Right atrium auricular region (tissue), 2 donors: ENCODE data around the gene ZNF771. TPM values are rescaled to one million over a fixed set of nuclear protein-coding genes. Genes with fewer than 3 reads are reported as not detected.

ENCODE experiments used
- DNase-seq: peaks from one replicate; pipeline ENCODE4 v3.0.0-alpha.2; 2019; ENCODE audit warnings: low spot score
- H3K27ac ChIP-seq, 2 donors: fragments of 200-600 bp; sonication (generic); 1 replicate in 1 of 2; 2 replicates in 1 of 2; pipeline ENCODE4 v1.5.1; 2016 to 2019
- H3K27me3 ChIP-seq, 2 donors: fragments of 200-600 bp; sonication (generic); one replicate each; pipeline versions ENCODE4 v1.5.1 to v1.6.0; 2017 to 2019
- H3K36me3 ChIP-seq: fragments of 200-600 bp; sonication (generic); one replicate; pipeline ENCODE4 v1.5.1; 2016
- H3K4me1 ChIP-seq, 2 donors: fragments of 200-600 bp; sonication (generic); one replicate each; pipeline versions ENCODE4 v1.5.1 to v1.6.0; 2017 to 2019
- H3K4me3 ChIP-seq, 2 donors: fragments of 200-600 bp; sonication (generic); 1 replicate in 1 of 2; 2 replicates in 1 of 2; pipeline ENCODE4 v1.5.1; 2017 to 2019; ENCODE audit warnings: mild to moderate bottlenecking in 1 of 2, moderate library complexity in 1 of 2
- H3K9me3 ChIP-seq, 2 donors: fragments of 200-600 bp; sonication (generic); one replicate each; pipeline ENCODE4 v1.5.1; 2019
- total RNA-seq, 2 donors: library from RNA; depleted of rRNA; stranded (reverse); fragments of >200 nt; gene quantifications; one replicate each; pipeline ENCODE4 v1.1.0, GENCODE V29; 2016
- TF ChIP-seq, protein P1 (sequence below), 2 donors: fragments of 200-600 bp; sonication (generic); IDR thresholded peaks; one replicate each; pipeline ENCODE4 v1.5.1; 2019; ENCODE audit warnings: antibody characterized with exemption in 2 of 2

The ZNF771 gene
- total RNA-seq, 2 donors from 2014 or later: 13.0 to 14.3 TPM

DNA sequence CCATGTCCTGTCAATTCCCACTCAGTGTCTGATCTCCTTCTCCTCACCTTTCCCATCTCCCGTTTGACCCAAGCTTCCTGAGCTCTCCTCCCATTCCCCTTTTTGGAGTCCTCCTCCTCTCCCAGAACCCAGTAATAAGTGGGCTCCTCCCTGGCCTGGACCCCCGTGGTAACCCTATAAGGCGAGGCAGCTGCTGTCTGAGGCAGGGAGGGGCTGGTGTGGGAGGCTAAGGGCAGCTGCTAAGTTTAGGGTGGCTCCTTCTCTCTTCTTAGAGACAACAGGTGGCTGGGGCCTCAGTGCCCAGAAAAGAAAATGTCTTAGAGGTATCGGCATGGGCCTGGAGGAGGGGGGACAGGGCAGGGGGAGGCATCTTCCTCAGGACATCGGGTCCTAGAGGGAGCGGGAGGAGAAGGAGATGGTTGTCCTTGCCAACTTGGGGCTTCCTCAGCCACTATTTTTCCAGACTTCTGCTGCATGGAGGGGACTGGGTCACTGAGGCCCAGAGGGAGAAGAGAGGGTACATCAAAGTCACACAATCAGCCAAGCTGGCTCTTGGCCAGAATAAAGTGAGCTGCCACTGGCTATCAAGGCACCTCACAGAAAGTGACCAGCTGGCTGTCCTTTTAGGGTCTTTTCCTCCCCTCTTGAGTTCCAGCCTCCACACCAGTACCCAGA is 35.2 kb upstream of the ZNF771 start:
- DNase-seq: no peak
- no peaks in the 10 kb centered on the region for H3K36me3 ChIP-seq
- no peaks in the 10 kb centered on the region for H3K27me3 ChIP-seq
- TF ChIP-seq, protein P1, sequence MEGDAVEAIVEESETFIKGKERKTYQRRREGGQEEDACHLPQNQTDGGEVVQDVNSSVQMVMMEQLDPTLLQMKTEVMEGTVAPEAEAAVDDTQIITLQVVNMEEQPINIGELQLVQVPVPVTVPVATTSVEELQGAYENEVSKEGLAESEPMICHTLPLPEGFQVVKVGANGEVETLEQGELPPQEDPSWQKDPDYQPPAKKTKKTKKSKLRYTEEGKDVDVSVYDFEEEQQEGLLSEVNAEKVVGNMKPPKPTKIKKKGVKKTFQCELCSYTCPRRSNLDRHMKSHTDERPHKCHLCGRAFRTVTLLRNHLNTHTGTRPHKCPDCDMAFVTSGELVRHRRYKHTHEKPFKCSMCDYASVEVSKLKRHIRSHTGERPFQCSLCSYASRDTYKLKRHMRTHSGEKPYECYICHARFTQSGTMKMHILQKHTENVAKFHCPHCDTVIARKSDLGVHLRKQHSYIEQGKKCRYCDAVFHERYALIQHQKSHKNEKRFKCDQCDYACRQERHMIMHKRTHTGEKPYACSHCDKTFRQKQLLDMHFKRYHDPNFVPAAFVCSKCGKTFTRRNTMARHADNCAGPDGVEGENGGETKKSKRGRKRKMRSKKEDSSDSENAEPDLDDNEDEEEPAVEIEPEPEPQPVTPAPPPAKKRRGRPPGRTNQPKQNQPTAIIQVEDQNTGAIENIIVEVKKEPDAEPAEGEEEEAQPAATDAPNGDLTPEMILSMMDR (IDR thresholded peaks at IDR 0.05): no peak
- no peak overlapping the region for H3K4me3 ChIP-seq
- no peaks in the 10 kb centered on the region for H3K9me3 ChIP-seq
- peak overlapping the region; percentile 91 to 94 for H3K27ac ChIP-seq
- peaks cover 0 to 38% of the 10 kb centered on the region in 2 donors for H3K4me1 ChIP-seq

DNA sequence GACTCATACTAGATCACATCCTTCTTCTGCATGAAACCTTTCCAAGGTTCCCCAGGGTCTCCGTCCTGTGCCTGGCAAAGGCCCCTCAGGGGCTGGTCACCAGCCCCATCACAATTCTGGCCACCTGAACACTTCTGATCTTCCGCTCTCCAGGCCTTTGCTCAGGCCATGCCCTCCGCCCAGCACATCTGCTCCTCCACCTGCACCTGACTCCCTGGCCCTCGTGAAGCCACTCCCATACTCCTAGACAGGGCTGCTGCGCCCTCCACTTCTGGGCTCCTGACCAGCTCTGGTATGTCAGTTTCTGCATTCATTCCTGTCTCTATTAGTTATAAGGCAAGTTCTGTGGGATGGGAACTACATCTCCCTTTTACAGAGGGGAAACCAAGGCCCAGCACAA is 34.7 kb upstream of the ZNF771 start:
- peaks cover 0 to 37% of the 10 kb centered on the region in 2 donors for H3K4me1 ChIP-seq

DNA sequence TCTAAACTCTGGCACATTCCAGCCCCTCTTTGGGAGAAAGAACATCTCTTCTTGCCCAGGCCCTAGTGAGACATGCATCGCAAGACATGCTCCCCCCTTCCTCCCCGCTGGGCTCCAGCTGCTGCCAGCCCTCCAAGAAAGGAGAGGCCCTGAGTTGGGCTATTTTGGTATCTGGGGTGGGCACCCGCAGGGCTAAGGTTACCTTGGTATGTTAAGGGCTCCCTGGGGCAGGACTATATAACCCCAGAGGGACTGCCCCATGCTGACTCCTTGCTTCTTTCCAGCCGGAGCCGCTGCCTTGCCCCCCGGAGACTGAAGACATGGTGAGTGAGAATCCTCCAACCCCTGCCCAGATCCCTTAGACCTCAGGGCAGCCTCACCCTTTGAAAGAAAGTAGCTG is 32.9 kb upstream of the ZNF771 start, which contains the start of gene MYL11:
Gene MYL11 (plus strand): TSS at position 265 of the 400 bp plus-strand sequence. CDS start 56 bp downstream, at position 321.
- H3K27ac ChIP-seq: no peak within 1 kb of the TSS
- no peaks in the 10 kb centered on the region for H3K27me3 ChIP-seq
- H3K4me3 ChIP-seq: no peak within 1 kb of the TSS
- no peaks in the 10 kb centered on the region for H3K36me3 ChIP-seq
- no peak for DNase-seq
- H3K9me3 ChIP-seq: no peaks in the 10 kb centered on the region
- TF ChIP-seq, protein P1 (IDR thresholded peaks at IDR 0.05): no peak
- H3K4me1 ChIP-seq: peaks cover 0 to 31% of the 10 kb centered on the region in 2 donors

More for the DNA sequence above, 34.7 kb upstream of the ZNF771 start:
- Histone ChIP-seq H3K27ac (peak overlapping the region; percentile 91 to 94), H3K27me3 (no peaks in the 10 kb centered on the region), H3K9me3 (no peaks in the 10 kb centered on the region), H3K36me3 (no peaks in the 10 kb centered on the region), H3K4me3 (no peak overlapping the region)
- no peak for DNase-seq
- TF ChIP-seq, protein P1 (IDR thresholded peaks at IDR 0.05): no peak

DNA sequence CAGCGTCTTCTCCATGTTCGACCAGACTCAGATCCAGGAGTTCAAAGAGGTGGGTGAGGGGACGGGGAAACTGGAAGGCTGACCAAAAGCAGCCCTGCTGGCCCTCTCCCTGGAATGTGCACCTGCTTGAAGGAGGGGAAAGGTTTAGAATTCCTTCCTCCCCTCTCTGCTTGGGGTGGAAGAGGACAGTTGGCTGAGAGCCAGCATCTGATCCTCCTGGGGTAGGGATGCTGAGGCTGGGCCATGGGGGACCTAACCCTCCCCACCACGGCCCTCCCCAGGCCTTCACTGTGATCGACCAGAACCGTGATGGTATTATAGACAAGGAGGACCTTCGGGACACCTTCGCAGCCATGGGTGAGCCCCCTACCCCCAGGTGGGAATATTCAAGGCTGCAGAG is 31.5 kb upstream of the ZNF771 start:
- Histone ChIP-seq H3K27ac (no peak overlapping the region), H3K27me3 (no peaks in the 10 kb centered on the region), H3K9me3 (no peaks in the 10 kb centered on the region), H3K4me3 (no peak overlapping the region), H3K36me3 (no peaks in the 10 kb centered on the region), H3K4me1 (peaks cover 0 to 31% of the 10 kb centered on the region in 2 donors)
- no peak for DNase-seq
- TF ChIP-seq, protein P1 (IDR thresholded peaks at IDR 0.05): no peak

DNA sequence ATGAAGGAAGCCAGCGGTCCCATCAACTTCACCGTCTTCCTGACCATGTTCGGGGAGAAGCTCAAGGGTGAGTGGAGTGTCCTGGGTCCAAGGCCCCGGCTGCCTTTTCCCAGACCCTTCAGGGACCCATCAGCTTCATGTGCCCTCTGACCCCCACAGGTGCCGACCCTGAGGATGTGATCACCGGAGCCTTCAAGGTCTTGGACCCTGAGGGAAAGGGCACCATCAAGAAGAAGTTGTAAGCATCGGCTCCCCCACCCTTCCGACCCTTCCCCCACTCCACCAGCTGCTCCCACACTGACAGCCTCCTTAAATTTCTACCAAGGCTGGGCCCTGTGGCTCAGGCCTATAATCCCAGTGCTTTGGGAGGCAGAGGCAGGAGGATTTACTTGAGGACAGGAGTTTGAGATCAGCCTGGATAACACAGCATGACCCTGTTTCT is 30.9 kb upstream of the ZNF771 start:
- no peaks in the 10 kb centered on the region for H3K36me3 ChIP-seq
- no peak overlapping the region for H3K4me3 ChIP-seq
- peak overlapping the region in 1 of 2 donors; percentile 100 for H3K27ac ChIP-seq
- H3K27me3 ChIP-seq: no peaks in the 10 kb centered on the region
- TF ChIP-seq, protein P1 (IDR thresholded peaks at IDR 0.05): no peak
- no peak for DNase-seq
- peaks cover 0 to 26% of the 10 kb centered on the region in 2 donors for H3K4me1 ChIP-seq
- no peaks in the 10 kb centered on the region for H3K9me3 ChIP-seq
